ENCODE data around the gene SPTBN4.
"Not testable (repeated sequence)": the region's sequence is repeated elsewhere in the genome, so short reads cannot be mapped to it uniquely, and the experiment has no call there.

Gene SPTBN4

DNA sequence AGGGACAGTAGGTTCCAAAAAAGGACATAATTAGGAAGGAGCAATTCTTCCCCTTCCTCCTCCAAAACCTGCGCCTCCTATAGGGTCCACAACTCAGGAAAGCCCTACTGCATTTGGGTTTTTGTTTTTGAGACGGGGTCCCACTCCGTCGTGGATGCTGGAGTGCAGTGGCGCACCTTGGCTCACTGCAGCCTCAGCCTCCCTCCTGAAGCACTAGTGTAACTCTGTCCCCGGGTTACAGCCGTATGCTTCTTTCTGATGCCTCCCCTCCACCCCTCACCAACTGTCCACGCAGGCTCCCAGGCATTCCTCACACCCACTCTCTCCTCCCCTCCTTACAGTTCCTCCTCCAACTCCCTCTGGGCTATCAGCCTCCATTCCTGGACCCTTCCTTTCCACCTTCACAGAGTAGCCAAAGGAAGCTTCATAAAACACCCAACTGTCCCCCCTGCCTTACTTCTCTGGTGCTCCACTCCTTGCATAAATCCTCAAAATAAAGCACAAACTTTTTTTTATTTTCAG is 20.5 kb upstream of the SPTBN4 start:
- no peak overlapping the region for H3K4me3 ChIP-seq (ENCODE audit: control insufficient read depth, low read depth, low read length)

DNA sequence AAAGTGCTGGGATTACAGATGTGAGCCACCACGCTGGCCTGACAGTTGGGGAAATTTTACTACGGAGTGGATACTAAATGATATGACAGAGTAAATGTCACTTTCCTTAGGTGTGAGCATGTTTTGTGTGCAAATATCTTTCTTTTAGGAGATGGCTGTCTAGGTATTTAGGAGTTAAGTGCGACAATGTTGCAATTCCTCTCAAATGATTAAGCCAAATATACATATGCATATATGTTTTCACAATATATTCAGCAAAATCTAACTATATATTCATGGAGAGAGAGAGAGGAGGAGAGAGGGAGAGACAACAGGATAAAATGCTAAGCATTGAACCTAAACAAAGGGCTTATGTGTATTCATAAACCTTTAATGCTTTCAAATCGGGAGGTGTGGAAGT is 17.3 kb upstream of the SPTBN4 start:
- no peak overlapping the region for H3K4me3 ChIP-seq (ENCODE audit: control insufficient read depth, low read depth, low read length)
- DNase-seq (ENCODE audit: low read depth) = no peak
- TF ChIP-seq CTCF (IDR thresholded peaks at IDR 0.05; ENCODE audit: control insufficient read depth, insufficient read depth, low read depth, low read length, missing control alignments) = no peak

More for the DNA sequence above, 20.5 kb upstream of the SPTBN4 start:
- DNase-seq (ENCODE audit: low read depth) = no peak
- TF ChIP-seq CTCF (IDR thresholded peaks at IDR 0.05; ENCODE audit: control insufficient read depth, insufficient read depth, low read depth, low read length, missing control alignments) = no peak

- H3K4me3 ChIP-seq (ENCODE audit: control insufficient read depth, low read depth, low read length) = no peak overlapping the region
- no peak for DNase-seq (ENCODE audit: low read depth)
- no peak for TF ChIP-seq CTCF (IDR thresholded peaks at IDR 0.05; ENCODE audit: control insufficient read depth, insufficient read depth, low read depth, low read length, missing control alignments)
These were observed 16.1 kb upstream of the SPTBN4 start for GRCh38 chr19:40450664-40451063.

DNA sequence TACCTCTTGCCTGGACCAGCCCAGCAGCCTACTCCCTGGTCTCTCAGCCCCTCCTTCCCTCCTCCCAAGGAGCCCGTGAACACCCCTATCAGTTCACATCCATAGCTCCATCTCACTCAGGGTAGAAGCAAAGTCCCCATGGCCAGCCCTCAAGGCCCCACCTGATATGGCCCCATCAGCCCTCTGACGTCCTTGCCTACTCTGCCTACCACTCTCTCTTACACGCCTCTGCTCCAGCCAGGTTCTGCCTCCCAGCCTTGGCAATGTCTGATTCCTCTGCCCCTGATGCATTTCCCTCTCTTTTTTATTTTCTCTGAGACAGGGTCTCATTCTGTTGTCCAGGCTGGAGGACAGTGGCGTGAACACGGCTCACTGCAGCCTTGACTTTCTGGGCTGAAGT is 14.8 kb upstream of the SPTBN4 start:
- no peak for TF ChIP-seq CTCF (IDR thresholded peaks at IDR 0.05; ENCODE audit: control insufficient read depth, insufficient read depth, low read depth, low read length, missing control alignments)

DNA sequence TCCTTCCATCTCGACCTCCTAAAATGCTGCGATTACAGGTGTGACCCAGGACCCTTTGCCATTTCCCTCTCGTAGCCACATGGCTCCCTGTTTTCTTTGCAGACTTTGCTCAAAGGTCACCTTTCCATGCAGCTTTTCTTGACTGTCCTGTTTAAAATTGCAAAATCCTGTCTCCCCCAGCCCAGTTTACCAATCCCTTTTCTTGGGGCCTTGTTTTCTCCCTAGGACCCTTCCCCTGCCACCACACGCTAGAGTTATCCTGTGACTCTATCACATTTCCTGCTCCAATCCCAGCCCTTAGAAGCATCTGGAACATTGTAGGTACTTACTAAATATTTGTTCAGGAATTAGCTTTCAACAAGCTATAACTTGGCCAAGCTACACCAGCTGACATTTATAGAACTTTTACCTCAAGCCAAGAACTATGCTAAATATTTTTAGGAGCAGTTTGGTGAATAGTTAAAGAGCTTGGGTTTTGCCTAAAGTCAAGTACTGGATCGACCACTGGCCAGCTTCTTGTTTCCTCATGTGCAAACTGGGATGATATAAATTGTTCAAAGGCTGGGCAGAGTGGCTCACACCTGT is 13.6 kb upstream of the SPTBN4 start:
- H3K4me3 ChIP-seq (ENCODE audit: control insufficient read depth, low read depth, low read length) = no peak overlapping the region
- TF ChIP-seq CTCF (IDR thresholded peaks at IDR 0.05; ENCODE audit: control insufficient read depth, insufficient read depth, low read depth, low read length, missing control alignments) = no peak
- DNase-seq (ENCODE audit: low read depth) = no peak

More for the DNA sequence above, 14.8 kb upstream of the SPTBN4 start:
- H3K4me3 ChIP-seq (ENCODE audit: control insufficient read depth, low read depth, low read length) = no peak overlapping the region
- DNase-seq (ENCODE audit: low read depth) = no peak

DNA sequence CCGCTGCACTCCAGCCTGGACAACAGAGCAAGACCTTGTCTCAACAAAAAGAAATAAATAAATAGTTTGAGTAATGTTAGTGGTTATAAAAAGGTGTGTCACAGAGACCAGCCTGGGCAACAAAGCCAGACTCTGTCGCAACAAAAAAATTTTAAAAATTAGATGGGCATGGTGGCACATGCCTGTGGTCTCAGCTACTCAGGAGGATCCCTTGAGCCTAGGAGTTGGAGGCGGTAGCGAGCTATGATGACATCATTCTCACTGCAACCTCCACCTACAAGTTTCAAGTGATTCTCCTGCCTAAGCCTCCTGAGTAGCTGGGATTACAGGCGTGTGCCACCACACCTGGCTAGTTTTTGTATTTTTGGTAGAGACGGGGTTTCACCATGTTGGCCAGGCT is 12.9 kb upstream of the SPTBN4 start:
- DNase-seq (ENCODE audit: low read depth); H3K4me3 ChIP-seq (ENCODE audit: control insufficient read depth, low read depth, low read length): not testable (repeated sequence)

DNA sequence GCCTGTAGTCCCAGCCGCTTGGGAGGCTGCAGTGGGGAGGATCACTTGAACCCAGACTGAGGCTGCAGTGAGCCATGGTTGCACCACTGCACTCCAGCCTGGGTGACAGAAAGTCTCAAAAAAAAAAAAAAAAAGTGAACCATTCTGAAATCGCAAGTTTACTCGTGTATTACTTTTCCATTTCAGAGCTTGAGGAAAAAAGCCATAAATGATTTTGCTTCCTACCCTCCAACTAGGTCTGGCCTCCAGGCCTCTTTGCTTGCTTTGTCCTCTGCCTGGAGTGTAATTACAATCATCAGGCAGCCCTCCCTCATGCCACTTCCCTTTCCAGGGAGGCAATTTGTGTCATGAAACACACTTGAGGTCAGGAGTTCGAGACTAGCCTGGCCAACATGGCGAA is 9.8 kb upstream of the SPTBN4 start:
- no peak for TF ChIP-seq CTCF (IDR thresholded peaks at IDR 0.05; ENCODE audit: control insufficient read depth, insufficient read depth, low read depth, low read length, missing control alignments)
- DNase-seq (ENCODE audit: low read depth) = no peak
- no peak overlapping the region for H3K4me3 ChIP-seq (ENCODE audit: control insufficient read depth, low read depth, low read length)
